Measurements from ENCODE around the gene CBY2.

- TF ChIP-seq ZNF274 (IDR thresholded peaks at IDR 0.05; ENCODE audit: low read depth, low read length) (no peak), YY1 (IDR thresholded peaks at IDR 0.05; ENCODE audit: insufficient read depth, insufficient read length) (no peak)
These were observed 19.1 kb downstream of the CBY2 start for GRCh38 chr13:45721203-45721731.
